Kidney capillary endothelial cell (primary cell): Measurements from ENCODE around the gene TREH.

Experiments used
- DNase-seq: peaks from one replicate; pipeline ENCODE4 v3.0.0-alpha.2; 2018; ENCODE audit warnings: low spot score

Gene TREH

DNA sequence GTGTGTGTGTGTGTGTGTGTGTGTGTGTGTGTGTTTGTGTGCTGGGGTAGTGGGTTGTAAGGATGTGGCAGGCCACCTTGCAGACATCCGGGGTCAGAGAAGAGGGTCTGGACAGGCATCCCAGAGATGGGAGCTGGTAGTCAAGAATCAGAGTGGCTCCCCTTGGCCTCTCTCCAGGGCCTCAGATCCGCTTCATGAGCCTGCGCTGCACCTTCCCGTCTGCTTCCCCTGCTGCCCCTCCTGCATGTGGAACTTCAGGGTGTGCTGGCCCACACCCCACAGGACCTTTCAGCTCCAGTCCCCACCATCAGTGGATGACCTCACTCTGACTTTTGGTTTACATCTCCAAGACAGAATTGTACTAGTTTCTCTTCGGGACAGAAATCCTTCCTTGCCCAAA lies 31.2 kb downstream of the TREH start:
- DNase-seq, result no peak

DNA sequence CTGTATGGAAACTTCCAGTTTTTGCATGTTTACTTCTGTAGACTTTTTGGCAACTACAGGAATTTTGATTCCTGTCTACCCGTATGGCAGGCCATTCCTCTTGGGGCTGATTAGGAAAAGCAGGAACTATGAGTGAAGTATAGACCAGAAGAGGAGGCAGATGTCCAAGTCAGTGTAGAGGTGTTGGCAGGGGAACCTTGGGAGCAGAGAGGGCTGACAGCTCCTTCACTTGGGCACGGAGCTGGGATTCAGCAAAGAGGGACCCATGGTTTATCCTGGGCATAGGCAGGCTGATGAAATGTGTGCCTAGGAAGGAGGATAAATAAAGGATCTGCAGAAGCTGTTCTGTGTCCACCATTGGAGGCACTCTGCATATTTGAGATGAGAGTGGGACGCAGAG lies 33.1 kb downstream of the TREH start:
- no peak for DNase-seq

DNA sequence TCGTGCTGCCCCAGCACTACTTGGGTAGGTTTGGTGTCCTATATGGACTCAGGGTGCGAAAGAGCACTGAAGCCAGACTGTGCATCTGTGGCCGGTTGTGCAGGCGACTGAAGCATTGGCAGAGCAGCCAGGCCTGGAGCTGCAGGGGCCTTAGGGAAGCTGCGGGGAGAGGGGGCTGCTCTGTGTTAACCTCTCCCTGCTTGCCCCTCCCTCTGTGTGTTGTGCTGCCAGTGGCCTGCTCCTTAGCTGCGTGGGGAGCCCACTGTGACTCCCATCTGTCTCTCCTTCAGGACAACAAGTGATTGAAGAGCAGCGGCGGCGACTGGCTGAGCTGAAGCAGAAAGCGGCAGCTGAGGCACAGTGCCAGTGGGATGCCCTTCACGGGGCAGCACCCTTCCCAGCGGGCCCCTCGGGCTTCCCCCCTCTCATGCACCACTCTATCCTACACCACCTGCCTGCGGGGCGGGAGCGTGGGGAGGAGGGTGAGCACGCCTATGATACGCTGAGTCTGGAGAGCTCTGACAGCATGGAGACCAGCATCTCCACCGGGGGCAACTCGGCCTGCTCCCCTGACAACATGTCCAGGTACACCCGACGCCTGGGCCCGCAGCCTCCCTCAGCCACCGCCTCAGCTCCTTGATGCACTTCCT lies 34.3 kb downstream of the TREH start:
- DNase-seq, result no peak

DNA sequence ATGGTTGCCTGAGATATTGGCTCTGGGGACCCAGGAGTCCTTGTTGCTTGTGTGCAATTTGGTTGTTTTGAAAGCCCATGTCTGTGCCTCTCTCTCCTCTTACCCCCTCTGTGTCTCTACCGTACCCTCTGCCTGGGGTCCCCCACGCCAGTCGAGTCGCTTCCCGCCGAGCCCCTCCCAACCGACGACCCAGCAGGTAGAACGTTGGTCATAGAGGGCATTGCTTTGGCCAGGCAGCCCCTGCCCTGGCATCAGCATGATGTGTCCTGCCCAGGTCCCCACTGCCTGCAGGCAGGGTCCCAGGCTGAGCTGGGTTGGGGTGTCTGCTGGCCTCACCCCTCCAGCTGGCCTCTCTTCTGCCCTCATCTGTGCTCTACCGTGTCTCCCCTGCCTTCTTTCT lies 35.0 kb downstream of the TREH start:
- no peak for DNase-seq

DNA sequence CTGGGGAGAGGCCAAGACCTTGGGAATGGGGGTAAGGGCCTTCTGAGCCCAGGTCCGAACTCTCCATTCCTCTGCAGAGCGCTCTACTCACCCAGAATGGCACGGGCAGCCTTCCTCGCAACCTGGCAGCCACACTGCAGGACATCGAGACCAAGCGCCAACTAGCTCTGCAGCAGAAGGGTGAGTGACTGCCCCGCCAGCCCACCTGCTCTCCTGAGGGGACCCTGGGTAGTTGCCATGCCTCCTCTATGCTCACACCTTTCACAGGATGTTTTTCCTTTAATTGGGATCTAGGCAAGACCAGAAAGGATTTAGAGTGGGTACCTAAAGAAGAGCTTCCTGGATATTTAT lies 35.5 kb downstream of the TREH start:
- no peak for DNase-seq

DNA sequence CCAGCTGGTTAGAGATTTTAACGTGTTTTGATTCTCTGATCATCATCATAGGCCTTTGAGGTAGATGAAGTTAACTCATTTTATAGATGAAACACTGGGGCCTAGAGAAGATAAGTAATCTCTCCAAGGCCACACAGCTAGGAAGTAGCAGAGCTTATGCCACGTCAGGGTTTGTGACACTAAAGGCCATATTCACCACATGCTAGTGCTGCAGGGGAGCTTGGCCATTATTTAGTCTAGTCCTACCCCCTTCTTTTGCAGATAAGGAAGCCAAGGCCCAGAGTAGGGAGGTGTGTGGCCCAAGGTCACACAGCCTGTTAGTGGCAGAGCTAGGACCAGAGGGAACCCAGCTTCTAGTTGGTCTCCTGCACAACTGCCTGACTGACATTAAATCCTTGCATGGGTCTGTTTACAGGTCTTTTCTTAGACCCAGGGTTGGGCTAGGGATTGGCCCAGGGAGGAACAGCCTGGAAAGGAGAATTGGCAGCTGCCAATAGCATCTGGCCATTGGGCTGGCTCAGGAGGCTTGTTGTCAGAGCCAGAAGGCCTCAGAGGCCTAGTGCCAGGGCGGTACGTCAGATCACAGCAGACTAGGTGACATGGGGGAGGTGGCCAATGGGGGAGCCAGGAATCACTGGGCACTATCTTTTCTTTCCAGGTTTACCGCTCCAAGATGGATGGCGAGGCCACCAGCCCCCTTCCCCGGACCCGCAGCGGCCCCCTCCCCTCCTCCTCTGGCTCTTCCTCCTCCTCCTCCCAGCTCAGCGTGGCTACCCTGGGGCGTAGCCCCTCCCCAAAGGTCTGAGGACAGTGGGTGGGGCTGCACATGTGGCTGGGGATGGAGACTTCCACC lies 36.1 kb downstream of the TREH start:
- DNase-seq, result no peak

DNA sequence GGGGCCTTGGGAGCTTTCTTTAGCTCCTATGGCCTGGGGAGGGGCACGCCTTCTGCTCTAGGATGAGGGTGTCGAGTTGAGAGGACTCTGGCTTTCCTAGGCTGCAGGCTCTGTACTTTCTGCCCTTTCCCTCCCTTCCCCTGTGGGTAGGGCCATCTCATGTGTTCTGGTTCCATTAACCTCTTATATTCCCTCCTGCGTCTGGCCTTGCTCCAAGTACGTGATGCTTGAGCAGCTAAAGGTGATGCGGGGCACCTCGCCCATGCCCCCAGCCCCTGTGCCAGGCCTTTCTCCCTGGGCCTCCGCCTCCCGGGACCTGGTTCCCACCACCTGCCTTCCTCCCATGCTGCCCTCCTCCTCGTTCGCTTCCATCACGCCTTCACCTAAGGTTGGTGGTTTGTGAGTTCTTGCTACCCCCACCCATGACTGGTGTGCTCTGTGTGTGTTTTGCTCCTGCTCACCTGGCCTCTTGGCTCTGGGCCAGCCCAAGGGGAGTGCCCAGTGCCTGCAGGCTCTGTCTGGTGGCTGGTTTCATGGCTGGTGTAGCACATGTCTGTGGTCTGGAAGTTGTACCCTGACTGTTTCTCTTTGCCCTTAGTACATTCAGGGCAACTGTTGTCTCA lies 37.9 kb downstream of the TREH start:
- no peak for DNase-seq

DNA sequence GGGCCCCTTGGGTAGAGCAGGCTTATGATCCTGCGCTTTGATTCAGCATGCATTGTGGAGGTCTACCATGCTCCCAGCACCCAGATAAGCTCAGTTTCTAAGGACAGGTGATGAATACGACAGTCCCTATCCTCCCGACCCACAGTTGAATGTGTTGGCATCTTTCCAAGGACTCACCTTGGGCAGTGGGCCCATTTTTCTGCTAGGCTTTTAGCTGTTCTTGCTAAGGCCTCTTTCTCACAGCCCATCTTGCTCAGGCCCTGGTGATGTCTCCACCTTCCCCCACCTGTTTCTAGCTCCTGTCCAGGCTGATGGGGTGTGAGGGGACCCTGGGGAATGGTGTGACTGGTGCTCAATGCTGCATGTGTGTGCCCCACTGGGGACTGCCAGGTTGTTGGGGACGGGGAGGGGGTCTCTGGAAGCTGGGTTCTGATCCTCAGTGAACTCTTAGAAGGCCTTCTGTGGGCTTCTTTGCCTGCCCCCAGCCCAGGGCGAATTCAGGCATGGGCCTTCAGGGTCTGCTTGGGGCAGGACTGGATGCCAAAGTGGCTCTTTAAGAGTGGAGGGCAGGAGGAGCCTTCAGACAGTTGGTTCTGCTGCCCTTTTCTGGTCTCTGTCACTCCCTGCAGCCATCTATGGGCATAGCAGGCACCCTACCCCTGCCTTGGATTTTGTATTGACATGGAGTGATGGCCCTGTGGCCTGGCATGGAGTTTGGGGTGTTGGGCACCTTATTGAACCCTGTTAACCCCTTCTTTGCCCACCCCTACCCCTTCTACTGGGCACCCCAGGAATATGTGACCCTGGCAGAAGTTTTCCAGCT lies 38.9 kb downstream of the TREH start:
- DNase-seq, result no peak

DNA sequence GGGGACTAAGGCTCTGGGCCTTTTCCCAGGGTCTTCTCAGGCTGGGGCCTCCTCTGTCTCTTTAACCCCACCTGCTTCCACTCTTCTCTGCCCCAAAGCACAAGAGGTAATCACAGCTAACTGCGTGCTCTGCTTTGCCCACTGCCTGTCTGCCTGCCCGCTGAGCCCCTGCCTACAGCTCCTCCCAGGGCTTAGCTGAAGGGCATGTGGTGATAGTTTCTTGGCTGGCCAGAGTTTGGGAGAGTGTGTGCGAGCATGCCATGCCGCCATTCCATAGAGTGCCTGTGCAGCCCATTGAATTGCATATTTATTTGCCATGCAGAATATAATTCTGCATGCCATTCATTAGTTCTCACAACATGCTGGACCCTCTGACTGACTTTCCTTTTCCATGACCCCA lies 39.6 kb downstream of the TREH start:
- no peak for DNase-seq

DNA sequence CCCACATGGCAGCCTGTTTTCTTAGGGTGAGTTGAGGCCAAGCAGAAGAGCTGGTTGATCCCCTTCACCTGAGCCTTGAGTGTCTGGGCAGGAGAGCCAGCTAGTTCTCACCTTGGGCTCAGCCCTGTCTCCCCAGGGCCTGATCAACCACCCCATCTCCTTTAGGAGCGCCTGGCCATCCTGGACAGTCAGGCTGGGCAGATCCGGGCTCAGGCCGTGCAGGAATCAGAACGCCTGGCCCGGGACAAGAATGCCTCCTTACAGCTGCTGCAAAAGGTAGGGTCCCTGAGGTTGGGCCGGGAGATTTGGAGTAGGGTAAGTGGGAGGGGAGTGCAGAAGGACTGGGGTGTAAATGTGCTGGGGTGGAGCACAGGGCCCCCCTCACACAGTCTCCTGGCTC lies 40.7 kb downstream of the TREH start:
- DNase-seq, result no peak

DNA sequence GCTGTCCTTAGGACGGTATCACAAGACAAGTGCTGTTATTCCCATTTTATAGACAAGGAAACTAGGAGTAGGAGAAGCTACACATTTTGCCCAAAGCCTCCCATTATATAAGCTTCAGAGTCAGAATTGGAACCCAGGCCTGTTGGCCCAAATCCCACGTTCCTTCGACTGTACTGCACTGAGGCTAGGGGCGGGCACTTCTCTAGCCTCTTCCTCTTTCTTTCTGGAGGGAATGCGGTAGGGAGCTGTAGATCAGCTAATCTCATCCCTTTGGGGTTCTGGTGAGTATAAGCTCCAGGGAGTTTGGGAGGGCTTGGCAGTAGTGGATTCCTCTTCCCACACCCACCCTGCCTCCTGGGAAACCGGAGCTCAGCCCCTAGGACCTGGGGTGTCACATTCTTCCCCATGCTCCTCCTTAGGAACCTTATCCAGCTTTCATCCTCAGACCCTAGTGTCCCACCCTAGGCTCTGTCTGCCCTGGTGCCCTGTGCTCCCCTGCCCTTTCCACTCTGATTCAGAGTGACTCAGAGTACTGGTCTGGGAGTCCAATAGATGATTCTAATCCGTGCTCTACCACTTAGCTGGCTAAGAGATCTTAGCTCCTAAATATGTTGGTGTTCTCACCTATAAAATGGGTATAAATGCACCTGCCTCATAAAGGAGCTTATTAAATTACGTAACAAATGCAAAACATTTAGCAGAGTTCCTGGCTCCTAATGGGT lies 42.7 kb downstream of the TREH start:
- no peak for DNase-seq

DNA sequence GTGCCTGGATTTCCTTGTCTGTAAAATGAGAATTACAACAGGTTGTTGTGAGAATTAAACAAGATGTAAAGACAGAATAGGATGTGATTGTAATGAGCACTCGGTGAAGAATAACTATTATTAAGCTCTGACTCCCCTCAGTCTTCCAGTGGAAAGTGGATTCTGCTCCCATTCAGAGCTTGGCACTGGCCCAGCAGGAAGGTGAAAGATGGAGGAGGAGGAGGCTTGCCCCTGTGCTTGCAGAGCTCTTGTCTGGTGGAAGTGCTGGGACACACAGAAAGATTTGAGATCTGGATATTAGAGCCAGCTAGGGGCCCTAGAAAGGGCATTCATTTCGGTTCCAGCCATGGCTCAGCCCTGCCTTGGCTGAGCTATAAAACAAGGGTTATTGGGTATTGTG lies 43.8 kb downstream of the TREH start:
- DNase-seq, result no peak

DNA sequence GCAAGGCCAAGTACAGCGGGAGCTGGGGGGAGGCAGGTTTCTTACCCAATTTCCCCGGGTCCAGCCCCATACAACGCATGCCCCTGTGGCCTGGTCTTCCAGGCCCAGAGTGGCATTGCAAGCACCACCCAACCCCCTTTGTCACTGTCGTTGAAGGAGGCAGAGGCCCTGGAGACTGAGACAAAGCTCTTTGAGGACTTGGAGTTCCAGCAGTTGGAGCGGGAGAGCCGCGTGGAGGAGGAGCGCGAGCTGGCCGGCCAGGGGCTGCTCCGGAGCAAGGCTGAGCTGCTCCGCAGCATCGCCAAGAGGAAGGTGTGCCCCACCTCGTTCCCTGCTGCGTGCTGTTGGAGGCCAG lies 44.2 kb downstream of the TREH start:
- DNase-seq, result no peak

DNA sequence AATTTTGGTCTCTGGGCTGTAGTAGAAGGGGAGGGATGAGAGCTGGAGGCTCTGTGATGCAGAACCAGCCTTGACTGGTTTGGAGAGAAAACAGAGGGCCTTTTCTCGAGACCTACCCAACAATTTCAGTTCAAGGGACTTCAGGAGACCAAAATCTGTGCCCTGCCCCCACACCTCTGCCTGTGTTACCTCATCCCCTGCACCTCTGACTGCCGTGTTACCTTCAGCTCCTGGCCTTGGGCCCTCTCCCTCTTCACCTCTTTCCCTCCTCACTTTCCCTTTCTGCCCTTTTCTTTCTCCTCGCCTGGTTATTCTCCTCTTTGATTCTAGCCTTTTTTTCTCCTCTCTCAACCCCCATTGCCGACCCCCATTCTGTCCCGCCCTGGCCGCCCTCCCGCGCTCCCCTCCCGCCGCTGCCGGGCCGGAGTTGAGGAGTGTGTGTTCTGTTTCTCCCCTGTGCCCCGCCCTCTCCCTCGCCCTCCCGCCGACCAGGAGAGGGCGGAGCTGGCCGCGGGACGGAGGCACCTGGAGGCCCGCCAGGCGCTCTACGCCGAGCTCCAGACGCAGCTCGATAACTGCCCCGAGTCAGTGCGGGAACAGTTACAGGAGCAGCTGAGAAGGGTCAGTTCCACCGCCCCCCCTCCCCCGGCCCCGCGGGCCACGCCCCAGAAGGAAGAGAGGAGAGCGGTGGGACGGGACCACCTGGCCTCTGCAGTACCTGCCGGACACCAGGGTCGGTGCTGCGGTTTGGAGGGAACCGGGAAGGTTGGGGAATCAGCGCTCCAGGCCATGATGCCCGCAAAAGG lies 44.8 kb downstream of the TREH start:
- DNase-seq, result no peak

DNA sequence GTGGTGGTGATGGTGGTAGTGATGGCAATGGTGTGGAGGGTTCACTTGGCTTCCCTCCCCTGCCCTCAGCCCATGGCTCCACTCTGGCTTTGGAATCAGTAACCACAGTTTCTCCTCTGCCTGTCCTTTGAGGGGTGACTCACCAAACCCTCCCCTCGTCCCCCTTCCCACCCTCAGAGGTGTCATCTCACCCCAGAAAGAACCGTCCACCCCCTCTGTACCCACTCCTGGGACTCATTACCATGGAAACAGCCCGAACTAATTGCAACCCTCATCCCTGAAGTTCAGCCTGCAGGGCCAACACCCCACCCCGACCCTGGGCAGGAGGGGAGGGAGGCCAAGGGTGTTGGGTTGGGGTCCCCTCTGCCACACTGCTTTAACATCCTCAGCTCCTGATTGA lies 45.5 kb downstream of the TREH start:
- DNase-seq, result no peak

DNA sequence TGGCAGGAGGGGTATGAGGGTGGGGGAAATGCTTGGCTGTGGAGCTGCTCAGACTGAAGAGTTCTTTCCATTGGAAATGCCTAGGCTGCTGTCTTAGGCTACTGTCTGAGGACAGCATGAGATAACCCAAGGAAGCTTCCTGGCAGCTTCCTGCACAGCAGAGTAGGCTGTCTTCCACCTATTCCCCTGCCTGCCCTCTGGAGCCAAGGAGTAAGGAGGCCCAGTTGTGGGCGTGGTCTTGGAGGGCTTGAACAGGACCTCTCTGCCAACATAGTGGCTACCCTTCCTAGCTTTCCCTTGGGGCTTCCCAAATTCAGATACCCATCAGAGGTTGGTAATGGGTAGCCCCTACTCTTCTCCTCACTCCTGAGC lies 46.1 kb downstream of the TREH start:
- no peak for DNase-seq

DNA sequence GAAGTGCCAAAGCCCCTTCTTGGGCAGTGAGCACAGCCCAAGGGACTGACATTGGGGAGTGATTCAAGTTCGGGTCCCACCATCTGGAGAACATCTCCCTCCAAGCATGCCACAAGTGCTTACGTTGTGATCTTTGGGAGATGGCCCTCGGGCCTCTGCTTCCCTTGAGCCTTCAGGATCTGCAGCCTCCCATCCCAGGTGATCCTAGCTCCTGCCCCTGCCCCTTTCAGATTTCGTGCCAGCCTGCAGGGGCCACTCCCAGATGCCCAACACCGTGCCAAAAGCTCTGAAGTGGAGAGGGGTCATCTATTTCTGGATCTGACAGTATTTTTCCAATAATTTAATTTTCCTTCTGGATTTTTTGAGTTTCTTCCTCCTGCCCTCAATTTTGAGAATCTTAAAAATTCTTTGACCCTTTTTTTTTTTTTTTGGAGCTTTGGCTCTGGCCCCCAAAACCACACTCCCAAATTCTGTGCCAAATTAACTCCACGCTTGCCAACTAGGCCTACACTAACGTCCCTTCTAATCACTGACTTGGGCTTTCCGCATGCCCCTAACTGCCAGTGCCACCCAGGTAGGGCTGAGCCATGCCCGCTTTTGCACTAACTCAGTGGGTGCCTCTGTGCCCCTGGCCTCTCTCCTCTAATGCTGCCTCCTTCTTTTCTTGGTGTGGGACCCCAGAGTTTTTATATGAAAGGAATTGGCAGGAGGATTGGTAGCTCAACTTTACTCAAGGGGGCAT lies 46.7 kb downstream of the TREH start:
- no peak for DNase-seq

DNA sequence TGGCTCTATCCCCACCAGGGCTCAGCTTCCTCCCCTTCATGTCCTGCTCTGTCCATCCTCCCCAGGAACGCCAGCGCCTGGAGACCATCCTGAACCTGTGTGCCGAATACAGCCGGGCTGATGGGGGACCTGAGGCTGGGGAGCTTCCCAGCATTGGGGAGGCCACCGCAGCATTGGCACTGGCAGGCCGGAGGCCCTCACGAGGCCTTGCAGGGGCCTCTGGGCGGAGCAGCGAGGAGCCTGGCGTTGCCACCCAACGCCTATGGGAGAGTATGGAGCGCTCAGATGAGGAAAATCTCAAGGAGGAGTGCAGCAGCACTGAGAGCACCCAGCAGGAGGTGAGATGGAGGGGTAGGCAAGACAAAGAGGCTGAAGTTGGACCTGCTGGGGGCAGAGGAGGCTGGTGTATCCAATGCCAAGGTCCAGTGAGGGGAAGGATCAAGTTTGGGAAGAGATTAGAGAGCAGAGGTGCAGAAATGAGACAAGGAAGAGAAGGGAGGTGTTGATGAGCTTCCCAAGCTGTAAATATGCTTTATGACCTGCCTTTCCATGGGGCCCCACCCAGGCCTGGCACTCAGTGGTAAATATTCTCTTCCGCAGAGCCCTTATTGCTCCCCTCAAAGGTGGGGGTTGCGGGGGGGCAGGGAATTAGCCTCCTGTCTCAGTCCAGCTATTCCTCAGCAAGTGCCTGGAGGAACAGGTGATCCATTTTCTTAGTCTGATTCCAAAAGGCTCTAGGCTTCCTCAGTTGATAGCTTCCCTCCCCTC lies 48.1 kb downstream of the TREH start:
- DNase-seq, result no peak

DNA sequence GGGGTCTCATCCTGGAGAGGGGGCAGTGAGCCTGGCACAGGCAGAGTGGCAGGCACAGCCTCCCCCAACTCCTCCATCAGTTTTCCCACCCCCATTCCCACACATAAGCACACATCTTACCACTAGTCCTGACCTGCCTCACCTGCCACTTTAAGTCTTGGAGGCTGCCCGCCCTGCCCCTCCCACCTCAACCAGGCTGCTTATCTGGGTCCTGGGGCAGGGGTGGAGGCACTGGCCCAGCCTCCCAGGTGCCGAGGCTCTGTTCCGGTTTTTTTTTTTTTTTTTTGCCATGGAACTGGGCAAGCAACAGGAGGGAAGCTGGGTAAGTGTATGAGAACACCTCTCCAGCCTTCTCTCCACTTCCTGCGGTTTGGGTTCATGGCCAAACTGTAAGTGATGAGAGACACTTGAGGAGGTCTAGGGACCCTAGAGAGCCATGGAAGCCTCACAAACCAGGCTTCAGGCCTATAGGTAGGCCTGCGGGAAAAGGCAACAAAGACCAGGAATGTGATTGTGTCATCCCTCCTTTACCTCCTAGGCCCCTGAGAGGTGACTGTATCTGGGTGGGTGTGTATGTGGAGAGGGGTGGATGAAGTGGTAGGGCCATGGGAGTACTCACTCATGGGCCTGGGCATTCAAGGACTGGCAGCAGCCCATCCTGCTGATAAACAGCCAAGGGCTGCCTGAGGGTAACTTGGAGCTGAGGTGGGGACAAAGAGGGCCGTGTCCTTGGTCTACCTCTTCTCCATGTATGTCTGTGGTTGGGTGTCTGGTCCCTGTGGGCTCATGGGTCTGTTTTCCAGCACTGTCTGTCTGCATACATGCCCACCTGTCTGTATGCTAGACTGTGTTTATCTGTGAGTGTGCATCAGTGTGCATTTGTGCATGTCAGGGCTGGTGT lies 49.4 kb downstream of the TREH start:
- no peak for DNase-seq
